HG03066 (cell line): ENCODE results near the gene AFF3.
"Not testable (repeated sequence)": the region's sequence is repeated elsewhere in the genome, so short reads cannot be mapped to it uniquely, and the experiment has no call there.

Source experiments
- ATAC-seq: cut with Tn5 transposase; IDR thresholded peaks from one replicate; pipeline ENCODE4 v1.9.1; 2021; ENCODE audit warnings: low read depth; ENCODE audit not compliant: unreplicated experiment

AFF3 gene

GRCh38 chr2:99975386-99975785, 167.0 kb downstream of the AFF3 start:
- ATAC-seq, result no peak

GRCh38 chr2:99974682-99975375, 167.6 kb downstream of the AFF3 start:
- ATAC-seq, result no peak

GRCh38 chr2:99974275-99974674, 168.1 kb downstream of the AFF3 start:
- no peak for ATAC-seq

GRCh38 chr2:99971326-99971900, 171.0 kb downstream of the AFF3 start:
- ATAC-seq, result no peak

DNA sequence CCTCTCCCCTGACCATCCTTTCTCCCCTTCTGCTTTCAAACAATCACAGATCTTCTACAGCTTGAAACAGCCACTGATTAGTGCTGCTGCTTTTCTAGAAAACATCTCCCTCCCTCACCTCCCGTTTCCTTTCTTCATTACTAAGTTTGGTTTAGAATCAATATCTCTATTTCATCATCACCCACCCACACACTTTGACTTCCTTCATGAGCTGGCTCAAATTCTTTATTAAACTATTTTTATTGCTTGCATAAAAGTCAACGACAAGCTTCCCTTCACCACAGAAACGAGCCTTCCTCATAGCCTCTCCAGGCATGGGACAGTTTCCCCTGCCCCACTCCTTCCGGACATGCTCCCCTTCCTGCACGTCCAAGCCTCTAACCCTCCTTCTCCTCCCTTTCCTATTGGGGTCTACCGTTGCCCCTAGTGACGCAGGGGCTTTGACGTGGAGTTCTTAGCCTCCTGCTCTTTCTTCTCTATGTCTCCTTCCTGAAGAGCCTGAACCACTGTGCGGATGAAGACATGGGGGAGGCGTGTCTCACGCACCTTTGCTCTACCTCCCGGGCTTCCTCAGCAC, 172.0 kb downstream of the AFF3 start:
- no peak for ATAC-seq

GRCh38 chr2:99961196-99961913, 181.0 kb downstream of the AFF3 start:
- ATAC-seq, result no peak

GRCh38 chr2:99960790-99961189, 181.6 kb downstream of the AFF3 start:
- ATAC-seq, result no peak

DNA sequence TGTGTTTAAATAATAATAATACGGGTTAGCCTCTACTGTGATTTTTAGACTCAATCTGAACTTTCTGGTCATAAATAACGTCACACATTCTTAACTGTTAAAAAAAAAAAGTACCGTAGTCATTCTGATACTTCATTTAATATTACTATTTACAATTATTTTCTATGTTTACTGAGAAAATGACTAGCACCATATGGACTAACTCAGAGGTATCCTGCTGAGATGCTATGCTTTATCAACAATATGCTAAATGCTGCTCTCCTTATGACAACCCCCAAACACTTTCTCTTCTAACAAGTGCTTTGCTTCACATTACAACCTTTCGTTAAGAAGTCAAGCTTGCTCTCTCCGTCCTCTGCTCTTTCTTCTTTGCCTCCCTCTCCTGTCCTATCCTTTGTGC, 182.1 kb downstream of the AFF3 start:
- no peak for ATAC-seq

DNA sequence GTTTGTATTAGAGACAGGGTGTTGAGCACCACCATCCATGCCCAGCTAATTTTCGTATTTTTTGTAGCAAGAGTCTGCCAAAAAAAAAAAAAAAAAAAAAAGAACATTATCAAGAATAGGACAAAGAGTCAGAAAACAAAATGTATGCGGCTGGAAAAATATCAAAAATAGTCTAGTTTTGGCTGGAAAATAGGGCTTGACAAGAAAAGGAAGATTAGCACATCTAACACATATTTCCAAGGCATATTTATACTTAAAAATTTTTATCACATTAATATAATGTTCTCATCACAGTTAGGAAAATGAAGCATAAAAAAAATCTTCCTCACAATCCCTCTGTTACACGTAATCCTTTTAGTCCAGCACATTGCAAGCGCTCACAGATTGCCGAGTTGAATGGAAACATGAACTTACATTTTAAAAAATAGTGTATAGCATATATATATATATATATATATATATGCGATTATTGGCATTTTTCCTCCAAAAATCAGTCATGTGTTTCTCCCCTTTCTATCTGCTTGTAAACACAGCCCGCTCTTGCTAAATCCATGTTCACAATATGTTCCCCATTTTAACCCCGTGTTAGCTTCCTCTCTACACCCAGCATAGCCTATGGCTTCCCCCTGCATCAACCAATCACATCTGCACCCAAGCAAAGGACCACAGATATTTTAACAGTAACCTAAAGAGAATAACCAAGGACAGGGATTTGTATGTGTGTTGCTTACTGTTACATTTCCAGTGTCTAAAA, 183.0 kb downstream of the AFF3 start:
- ATAC-seq, result no peak

DNA sequence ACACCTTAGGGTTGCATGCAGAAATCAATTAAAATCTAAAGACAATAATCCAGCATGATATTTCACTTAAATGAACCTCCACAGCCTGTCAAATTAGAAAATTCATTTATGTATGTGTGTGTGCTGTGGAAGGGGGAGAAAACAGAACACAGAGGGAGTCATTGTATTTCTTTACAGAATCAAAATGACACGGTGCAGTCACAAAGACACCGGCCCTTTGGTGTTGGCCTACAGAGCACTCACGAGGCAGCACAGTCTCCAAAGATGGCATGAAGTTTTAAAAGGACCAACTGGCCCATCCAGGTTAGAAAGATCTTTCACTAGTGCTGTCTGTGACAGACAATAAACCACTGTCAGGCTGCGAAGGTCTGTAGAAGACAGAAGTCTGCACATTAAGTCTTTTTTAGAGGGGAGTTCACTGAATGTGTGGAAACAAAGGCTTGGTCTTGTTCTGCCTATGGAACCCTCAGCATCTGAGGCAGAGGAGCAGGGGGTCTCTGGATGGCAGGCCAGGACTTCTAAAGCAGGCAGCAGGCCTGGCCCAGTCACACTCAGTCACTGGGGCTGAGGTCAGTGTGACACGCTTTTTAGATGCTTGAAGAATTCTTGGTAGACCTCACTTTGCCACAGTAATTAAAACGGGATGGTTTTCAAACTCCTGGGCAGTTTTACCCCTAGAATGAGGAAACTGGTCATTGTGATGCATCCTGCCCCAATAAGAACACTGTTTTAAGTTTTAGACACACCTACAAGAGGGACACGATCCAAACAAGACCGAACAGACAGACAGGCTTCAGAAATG, 184.9 kb downstream of the AFF3 start:
- no peak for ATAC-seq

DNA sequence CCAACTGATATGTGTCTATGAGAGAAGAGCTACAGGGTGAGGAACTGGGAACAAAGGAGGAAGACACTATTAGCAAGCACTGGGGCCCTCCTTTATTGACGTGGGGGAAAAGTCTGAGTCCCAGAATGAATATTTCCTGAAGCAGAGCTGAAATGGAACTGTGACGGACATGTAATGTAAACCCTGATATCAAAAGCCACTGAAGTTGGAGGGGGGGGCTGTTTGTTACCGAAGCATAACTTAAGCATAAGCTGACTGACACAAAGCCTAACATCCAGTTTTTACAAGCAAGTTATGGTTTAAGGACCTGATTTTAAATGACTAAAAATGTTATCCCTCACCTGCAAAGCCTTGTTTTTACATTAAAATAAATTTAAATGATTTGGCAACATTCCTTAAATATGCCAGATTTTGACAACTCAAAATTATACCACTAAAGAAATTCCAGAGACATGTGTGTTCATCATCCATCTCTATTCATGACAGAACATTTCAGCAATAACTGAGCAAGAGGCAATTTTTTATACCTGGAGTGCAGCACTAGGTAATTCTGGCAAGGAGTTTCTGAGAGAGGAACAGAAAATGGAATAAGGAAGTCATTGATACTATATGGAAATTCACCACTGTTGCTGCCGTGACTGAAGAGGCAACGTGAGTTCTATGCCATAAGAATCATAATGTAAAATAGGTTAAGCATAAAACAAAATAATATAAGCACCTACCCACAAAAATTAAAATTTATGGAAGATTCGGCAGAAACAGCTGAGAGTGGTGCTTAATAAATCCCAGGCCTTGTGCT, 186.0 kb downstream of the AFF3 start:
- no peak for ATAC-seq

GRCh38 chr2:99953750-99954149, 188.6 kb downstream of the AFF3 start:
- ATAC-seq, result no peak

DNA sequence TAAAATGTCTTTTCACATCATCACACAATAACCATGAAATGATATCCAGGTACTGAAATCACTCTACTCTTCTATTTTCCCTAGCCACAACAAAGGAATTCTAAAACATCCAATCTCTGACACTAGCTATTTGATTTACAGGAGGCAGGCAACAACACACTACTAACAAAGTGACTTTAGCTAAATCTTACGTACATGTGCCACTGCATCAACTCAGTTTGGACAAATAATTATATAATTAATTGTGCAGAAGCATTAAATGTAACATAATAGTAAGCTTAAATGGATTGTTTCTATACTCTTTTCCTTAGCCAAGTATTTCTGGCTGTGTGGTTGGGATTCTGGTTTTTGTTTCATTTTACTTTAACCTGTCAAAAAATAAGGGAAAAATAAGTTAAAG, 192.4 kb downstream of the AFF3 start:
- no peak for ATAC-seq

DNA sequence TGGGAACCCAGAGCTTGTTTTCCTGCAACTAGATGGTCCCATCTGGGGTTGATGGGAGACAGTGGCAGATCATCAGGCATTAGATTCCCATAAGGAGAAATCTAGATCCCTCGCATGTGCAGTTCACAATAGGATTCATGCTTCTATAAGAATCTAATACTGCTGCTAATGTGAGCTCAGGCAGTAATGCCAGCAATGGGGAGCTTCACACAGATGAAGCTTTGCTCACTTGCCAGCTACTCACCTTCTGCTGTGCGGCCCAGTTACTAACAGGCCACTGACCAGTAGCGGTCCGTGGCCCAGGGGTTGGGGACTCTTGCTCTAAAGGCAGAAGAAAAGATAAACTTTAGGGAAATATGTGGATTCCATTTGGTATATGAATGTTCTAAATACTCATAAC, 192.9 kb downstream of the AFF3 start:
- no peak for ATAC-seq

- no peak for ATAC-seq
Observed at GRCh38 chr2:99948010-99948409, 194.4 kb downstream of the AFF3 start.

DNA sequence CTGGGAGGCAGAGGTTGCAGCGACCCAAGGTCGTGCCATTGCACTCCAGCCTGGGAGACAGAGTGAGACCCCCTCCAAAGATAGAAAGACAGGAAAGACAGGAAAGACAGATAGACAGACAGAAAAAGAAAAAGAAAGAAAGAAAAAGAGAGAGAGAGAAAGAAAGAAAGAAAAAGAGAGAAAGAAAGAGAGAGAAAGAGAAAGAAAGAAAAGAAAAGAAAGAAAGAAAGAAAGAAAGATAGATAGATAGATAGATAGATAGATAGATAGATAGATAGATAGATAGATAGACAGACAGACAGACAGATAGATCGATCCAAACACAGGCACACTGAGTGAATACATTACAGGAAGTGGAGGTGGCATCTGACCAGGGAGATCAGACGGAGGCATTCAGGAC, 195.0 kb downstream of the AFF3 start:
- not testable (repeated sequence) for ATAC-seq

- no peak for ATAC-seq
Observed at GRCh38 chr2:99944019-99944418, 198.4 kb downstream of the AFF3 start.

DNA sequence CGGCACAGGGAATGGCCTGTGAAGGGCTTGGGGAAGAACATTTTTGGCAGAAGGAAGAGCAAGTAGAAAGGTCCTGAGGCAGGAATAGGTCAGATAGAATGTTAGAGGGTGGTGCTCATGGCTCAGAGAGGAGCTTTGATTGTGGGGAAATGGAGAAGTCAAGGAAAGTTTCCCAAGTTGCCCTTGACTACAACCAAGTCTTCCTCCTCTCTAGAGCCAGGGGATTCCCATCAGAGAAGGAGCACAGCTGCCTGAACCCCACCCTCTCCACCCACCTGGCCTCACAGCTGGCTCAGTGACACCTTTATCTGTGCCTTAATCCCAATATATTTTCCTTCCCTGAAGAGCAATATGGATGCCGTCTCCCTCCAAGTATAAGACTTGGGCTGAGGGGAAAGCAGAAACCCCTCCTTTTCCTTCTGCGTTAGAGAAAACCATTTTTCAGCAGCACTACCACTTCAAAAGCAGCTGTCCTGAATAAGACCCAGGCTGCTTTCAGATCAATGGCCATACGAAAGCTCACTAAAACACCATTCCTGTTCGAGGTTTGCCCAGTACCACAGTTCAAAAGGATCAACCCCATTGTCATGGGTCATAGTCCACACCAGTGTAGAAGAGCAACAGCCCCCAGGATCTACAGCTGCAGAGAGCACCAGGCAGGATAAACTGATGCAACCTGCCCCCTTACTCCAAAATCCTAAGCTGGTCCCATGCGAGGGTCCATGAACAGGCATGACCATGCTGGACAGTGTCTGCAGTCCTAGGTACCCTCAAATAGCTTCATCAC, 199.6 kb downstream of the AFF3 start:
- no peak for ATAC-seq

GRCh38 chr2:99940963-99941362, 201.4 kb downstream of the AFF3 start:
- no peak for ATAC-seq
